ENCODE measurements around the gene COBLL1.

The COBLL1 gene

DNA sequence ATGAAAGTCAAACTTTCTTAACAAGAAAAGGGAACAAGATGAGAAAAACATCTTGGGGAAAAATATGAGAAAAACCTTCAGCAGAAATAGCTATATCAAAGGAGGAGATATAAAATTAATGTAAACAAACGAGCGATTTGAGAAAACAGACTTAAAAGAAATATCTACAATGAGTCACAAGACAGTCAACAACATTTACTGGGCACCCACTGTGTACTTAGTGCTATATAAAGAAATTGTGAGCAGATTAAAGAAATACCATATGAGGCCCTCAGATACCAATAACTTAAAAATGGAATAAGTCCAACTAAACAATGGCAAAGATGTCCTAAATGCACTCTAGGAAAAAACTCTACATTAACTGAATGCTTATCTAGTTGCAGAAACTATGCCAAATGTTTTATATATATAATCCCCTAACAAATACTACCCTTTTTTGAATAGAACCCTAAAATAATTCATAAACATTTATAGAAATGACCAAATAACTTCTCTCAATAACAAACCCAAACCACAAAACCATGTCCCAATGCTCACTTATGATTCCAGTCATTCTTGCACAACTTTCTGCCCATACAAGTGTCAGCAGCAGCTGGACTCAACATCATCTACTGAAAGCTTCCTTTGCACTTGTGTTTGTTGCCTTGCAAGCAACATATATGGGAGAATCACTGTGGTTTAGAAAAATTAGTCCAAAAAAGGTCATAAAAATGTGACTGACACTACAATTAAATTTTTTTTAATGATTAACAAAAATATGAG lies 83.5 kb downstream of the COBLL1 start:
- DNase-seq (ENCODE audit: low read depth) = peak; percentile 92

DNA sequence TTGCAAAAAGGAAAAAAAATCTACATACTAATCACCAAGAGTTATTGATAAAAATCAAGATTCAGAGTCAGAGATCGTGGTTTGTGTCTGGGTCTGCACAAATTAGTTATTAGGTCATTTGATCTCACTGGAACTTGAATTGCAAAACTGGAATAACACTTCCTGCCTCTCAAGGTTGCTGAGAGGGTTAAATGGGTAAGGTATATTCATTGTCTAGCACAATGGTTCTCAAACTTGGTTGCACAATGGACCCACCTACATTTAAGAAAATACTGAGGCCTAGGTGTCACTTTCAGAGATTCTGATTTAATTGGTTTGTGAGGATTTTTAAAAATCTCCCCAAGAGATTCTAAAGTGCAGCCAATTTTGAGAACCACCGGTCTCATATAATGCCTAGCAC lies 84.8 kb downstream of the COBLL1 start:
- no peak for DNase-seq (ENCODE audit: low read depth)

GRCh38 chr2:164755952-164756351 lies 85.7 kb downstream of the COBLL1 start:
- DNase-seq (ENCODE audit: low read depth) = no peak

GRCh38 chr2:164754157-164755093 lies 87.2 kb downstream of the COBLL1 start:
- no peak for DNase-seq (ENCODE audit: low read depth)

- no peak for DNase-seq (ENCODE audit: low read depth)
Observed at GRCh38 chr2:164752956-164753355, 88.7 kb downstream of the COBLL1 start.

GRCh38 chr2:164747783-164748433 lies 93.7 kb downstream of the COBLL1 start:
- DNase-seq (ENCODE audit: low read depth) = no peak

DNA sequence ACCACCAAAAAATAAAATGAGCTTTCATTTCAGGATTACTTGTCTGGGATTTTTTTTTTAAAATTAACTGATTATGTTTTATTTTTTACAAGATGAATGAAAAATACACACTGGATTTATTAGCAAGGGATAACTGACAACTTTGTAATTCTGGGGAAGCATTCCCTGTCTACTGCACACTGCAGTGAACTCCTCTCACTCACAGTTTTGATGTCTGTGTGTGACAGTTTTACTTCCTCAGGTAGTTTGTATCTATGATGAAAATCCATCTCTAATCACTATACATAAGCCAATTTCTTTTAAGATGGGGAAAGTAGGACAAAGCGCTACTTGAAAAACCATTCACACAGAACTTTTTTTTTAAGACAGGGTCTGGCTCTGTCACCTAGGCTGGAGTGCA lies 94.5 kb downstream of the COBLL1 start:
- DNase-seq (ENCODE audit: low read depth) = no peak

DNA sequence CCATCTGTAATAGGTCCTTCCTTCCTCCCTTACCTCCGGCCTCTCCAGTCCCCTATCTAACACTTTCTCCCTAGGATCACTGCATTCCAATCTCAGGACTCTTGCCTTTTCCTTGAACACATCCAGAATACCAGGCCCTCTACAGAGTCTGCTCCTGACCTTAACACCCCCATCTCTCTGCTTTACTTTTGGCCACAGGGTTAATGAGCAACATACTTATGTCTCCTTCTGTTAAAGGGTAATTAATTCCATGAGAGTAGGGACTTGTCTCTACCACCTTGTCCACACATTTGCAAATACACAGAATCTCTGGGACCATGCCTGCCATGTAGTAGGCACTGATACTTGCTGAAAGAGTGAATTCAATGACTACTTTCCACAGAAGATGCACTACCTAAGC lies 94.9 kb downstream of the COBLL1 start:
- no peak for DNase-seq (ENCODE audit: low read depth)

DNA sequence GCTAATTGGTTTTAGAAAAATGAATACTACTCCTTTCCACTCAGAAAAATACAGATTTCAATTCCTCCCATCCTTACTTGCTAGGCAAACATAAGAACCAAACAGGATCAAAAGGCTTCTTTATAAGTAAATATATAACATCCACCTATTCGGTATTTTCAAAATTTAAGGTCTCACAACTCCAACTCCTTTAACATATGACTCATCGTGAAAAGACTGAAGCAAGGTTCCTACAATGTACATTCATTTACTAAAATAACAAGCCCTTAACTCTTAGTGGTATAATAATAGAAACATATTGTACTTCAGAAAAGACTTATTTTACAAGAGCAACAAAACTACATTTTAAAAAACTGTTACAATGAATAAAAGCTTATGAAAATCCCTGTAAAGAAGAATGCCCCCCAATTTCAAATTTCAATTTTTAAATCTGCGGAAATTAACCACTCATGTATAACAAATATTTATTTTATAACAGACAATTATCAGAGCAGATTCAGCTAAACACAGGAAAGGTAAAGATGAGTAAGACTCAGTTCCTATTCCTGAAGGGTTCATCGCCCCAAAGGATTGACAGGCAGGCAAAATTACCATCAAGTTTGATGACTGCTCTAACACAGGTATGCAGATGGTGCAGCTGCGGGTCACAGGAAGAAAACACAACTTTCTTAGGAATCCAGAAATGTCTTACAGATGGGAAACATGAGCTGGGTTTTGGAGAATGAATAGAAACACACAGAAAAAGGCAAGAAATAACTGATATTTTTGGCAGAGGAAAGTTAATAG lies 96.4 kb downstream of the COBLL1 start:
- DNase-seq (ENCODE audit: low read depth) = no peak

DNA sequence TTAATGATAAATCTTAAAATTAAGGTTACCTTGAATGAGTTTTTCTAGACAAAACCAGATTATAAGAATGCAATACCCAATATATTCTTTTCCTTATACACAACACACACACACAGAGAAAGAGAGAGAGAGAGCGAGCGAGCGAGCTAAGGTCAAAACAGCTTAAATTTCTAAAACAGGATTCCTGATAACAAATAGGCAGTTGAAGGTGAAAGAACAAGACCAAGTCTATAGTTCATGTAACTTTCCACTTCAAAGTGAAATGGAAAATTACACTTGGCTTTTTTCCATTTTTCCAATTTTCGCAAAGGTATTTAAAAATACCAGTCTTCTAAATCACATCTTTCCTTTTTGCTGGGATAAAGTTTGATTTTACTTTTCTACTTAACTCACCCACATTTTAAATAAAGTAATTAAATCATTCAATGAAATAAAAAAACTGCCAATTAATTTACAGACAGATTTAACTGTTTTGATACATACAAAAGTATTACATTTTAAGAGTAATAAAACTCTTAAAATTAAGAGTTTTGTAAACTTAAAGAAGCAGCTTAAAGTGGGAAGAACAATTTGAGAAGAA lies 98.8 kb downstream of the COBLL1 start:
- DNase-seq (ENCODE audit: low read depth) = no peak

DNA sequence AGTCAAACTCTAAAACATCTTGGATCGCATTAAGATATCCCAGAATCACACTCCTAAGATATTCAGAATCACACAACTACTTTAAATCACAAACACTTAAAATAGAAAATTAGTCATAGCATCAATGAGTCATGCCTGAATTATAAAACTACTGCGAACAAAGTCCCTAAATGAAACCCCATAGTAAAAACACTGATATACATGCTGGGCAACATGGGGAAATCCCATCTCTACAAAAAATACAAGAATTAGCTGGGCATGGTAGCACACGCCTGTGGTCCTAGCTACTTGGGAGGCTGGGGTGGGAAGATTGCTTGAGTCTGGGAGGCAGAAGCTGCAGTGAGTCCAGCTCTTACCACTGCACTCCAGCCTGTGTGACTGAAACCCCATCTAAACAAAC lies 101.7 kb downstream of the COBLL1 start:
- DNase-seq (ENCODE audit: low read depth) = peak; percentile 70

DNA sequence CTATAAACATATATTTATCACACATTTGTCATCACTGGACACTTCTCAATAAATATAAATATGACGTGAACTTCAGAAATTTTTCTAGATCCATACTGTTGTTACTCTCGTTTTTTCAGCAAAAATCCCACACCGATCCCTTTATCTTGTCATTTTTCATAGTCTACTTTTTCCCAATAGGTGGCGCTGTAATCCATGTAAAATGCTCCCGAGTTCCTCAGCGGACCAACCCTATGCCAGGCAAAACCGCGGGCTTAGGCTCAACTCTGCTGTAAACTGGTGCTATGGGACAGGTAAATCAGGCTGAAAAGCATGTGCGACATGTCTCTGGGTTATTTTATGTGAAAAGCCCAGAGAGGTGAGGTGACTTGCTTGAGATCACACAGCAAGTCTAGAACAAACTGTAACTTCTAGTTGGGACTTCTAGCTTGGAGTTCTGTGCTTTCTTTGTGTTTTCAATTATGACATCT lies 104.0 kb downstream of the COBLL1 start:
- peak; percentile 68 for DNase-seq (ENCODE audit: low read depth)

- DNase-seq (ENCODE audit: low read depth) = peak; percentile 37
Observed at GRCh38 chr2:164735309-164735919, 106.2 kb downstream of the COBLL1 start.

DNA sequence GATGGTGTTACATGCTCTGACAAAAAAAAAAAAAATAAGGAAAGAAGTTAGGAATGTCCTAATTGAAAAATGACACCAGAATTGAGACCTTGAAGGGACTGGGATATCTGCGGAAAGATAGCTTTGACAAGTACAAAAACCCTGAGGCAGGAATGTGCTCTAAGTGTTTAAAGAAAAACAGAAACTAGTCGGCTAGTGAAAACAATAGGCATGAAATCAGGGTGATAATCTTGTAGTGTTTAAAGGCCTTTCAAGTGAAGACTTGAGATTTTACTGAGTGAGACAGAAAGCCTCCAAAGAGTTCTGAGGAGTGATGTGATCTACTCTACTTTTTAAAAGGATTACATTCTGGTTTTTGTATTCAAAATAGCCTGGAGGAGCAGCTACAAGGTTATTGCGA lies 107.4 kb downstream of the COBLL1 start:
- no peak for DNase-seq (ENCODE audit: low read depth)

DNA sequence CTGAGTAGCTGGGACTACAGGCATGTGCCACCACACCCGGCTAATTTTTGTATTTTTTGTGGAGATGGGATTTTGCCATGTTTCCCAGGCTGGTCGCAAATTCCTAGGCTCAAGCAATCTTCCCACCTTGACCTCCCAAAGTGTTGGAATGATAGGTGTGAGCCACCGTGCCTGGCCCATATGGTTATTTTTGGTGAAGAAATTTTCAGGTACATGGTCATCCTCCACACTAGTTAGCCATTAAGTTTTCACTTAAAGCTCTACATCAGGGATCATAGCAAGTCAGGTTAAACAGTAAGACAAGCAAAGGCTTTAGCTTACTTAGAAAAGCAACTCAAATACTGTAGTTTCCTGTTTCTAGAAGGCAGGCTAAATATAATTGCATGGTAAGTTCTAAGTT lies 116.1 kb downstream of the COBLL1 start:
- DNase-seq (ENCODE audit: low read depth) = no peak

- DNase-seq (ENCODE audit: low read depth) = no peak
Observed at GRCh38 chr2:164722616-164723338, 118.8 kb downstream of the COBLL1 start.

- no peak for DNase-seq (ENCODE audit: low read depth)
Observed at GRCh38 chr2:164721430-164721829, 120.2 kb downstream of the COBLL1 start.

GRCh38 chr2:164719996-164720941 lies 121.4 kb downstream of the COBLL1 start:
- peak; percentile 82 for DNase-seq (ENCODE audit: low read depth)

Measured in amniotic epithelial cell (primary cell).